ENCODE results near the gene SLC2A6.

DNA sequence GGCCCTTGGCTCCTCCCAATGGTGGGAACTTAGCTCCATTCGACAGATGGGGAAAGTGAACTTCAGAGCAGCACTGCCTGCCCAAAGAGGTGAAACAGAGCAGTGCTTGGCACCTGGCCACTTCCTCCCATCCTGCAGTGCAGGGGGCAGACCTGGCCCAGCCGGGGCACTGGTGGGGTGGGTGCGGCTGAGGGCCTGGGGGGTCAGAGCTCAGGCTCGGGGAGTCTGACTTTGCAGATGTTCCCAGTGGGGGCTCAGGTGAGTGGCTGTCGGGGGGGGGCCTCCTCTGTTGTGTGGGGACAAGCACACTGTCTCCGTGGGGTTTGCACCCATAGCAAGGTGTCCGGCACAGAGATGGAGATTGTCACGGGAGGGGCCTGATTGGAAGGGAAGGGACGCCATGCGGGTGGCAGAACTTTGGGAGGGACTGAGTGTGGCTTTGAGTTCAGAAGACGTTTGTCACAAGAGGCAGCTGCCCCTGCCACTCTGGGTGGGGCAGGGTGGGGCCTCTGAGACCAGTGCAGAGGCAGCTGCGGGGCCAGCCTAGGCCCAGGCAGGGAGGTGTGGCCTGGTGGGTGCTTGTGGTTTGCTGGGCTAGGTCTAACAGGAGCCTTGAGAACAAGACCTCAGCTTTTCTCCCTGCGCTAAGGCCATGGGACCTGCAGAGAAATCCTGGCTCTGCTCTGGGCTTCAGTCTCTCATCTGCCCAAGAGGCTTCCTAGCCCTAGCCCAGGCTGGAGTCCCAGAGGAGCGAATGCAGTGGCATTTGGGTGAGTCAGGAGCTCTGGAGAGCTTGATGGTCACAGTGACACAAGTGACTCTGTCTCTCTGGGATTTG, 43.4 kb upstream of the SLC2A6 start:
- TF ChIP-seq, protein P1, sequence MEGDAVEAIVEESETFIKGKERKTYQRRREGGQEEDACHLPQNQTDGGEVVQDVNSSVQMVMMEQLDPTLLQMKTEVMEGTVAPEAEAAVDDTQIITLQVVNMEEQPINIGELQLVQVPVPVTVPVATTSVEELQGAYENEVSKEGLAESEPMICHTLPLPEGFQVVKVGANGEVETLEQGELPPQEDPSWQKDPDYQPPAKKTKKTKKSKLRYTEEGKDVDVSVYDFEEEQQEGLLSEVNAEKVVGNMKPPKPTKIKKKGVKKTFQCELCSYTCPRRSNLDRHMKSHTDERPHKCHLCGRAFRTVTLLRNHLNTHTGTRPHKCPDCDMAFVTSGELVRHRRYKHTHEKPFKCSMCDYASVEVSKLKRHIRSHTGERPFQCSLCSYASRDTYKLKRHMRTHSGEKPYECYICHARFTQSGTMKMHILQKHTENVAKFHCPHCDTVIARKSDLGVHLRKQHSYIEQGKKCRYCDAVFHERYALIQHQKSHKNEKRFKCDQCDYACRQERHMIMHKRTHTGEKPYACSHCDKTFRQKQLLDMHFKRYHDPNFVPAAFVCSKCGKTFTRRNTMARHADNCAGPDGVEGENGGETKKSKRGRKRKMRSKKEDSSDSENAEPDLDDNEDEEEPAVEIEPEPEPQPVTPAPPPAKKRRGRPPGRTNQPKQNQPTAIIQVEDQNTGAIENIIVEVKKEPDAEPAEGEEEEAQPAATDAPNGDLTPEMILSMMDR (IDR thresholded peaks at IDR 0.05; ENCODE audit: low read length), result no peak
- TF ChIP-seq EZH2 (optimal IDR thresholded peaks at IDR 0.05; ENCODE audit: low read depth, low read length), result no peak
- no peak for TF ChIP-seq EZH2phosphoT487 (IDR thresholded peaks at IDR 0.05; ENCODE audit: low read length)

Measured in MM.1S (cell line).